ENCODE measurements around the gene PRCP.
"Not testable (repeated sequence)": the region's sequence is repeated elsewhere in the genome, so short reads cannot be mapped to it uniquely, and the experiment has no call there.

The PRCP gene

GRCh38 chr11:82867495-82868082 is 32.6 kb downstream of the PRCP start:
- DNase-seq = peak; percentile 83 to 84

GRCh38 chr11:82865841-82866240 is 34.4 kb downstream of the PRCP start:
- DNase-seq = no peak

- DNase-seq = no peak
Measured at GRCh38 chr11:82864268-82864667, 36.0 kb downstream of the PRCP start.

- no peak for DNase-seq
Measured at GRCh38 chr11:82863209-82863608, 37.0 kb downstream of the PRCP start.

GRCh38 chr11:82862379-82862778 is 37.9 kb downstream of the PRCP start:
- DNase-seq = no peak

GRCh38 chr11:82859750-82860149 is 40.5 kb downstream of the PRCP start:
- no peak for DNase-seq

GRCh38 chr11:82858556-82859091 is 41.6 kb downstream of the PRCP start:
- DNase-seq = no peak

- no peak for DNase-seq
Measured at GRCh38 chr11:82858133-82858532, 42.1 kb downstream of the PRCP start.

- DNase-seq = no peak
Measured at GRCh38 chr11:82857145-82857544, 43.1 kb downstream of the PRCP start.

GRCh38 chr11:82855616-82856015 is 44.6 kb downstream of the PRCP start:
- DNase-seq = no peak

GRCh38 chr11:82854916-82855315 is 45.3 kb downstream of the PRCP start:
- DNase-seq = not testable (repeated sequence)

- no peak for DNase-seq
Measured at GRCh38 chr11:82854242-82854641, 46.0 kb downstream of the PRCP start.

GRCh38 chr11:82848829-82849228 is 51.4 kb downstream of the PRCP start:
- DNase-seq = no peak

- DNase-seq = no peak
Measured at GRCh38 chr11:82845356-82846353, 54.6 kb downstream of the PRCP start.

GRCh38 chr11:82843057-82843795 is 57.0 kb downstream of the PRCP start:
- no peak for DNase-seq

- DNase-seq = no peak
Measured at GRCh38 chr11:82842019-82842418, 58.2 kb downstream of the PRCP start.

GRCh38 chr11:82837650-82838049 is 62.6 kb downstream of the PRCP start:
- DNase-seq = no peak

- no peak for DNase-seq
Measured at GRCh38 chr11:82832983-82833382, 67.2 kb downstream of the PRCP start.

- no peak for DNase-seq
Measured at GRCh38 chr11:82831364-82831763, 68.9 kb downstream of the PRCP start.

GRCh38 chr11:82830746-82831145 is 69.5 kb downstream of the PRCP start:
- no peak for DNase-seq

- no peak for DNase-seq
Measured at GRCh38 chr11:82829101-82829500, 71.1 kb downstream of the PRCP start.

- DNase-seq = no peak
Measured at GRCh38 chr11:82828472-82828871, 71.8 kb downstream of the PRCP start.

GRCh38 chr11:82826526-82826925 is 73.7 kb downstream of the PRCP start:
- DNase-seq = no peak
